Activated CD4-positive, alpha-beta T cell treated with anti-CD3 and anti-CD28 coated beads, Interleukin-2, Interleukin-4, amounts not matched to agents 100 ng/mL and 50 ng/mL, durations not matched to agents 16 hours and 8 hours (primary cell): ENCODE measurements around the gene RAB4A.
"Not testable (repeated sequence)": the region's sequence is repeated elsewhere in the genome, so short reads cannot be mapped to it uniquely, and the experiment has no call there.

Experiments
- DNase-seq: peaks from one replicate; pipeline ENCODE4 v3.0.0-alpha.2; 2020; ENCODE audit warnings: low spot score

Gene RAB4A

GRCh38 chr1:229298420-229298819 is 27.5 kb downstream of the RAB4A start:
- DNase-seq = no peak

GRCh38 chr1:229298887-229299503 is 28.1 kb downstream of the RAB4A start:
- DNase-seq = no peak

DNA sequence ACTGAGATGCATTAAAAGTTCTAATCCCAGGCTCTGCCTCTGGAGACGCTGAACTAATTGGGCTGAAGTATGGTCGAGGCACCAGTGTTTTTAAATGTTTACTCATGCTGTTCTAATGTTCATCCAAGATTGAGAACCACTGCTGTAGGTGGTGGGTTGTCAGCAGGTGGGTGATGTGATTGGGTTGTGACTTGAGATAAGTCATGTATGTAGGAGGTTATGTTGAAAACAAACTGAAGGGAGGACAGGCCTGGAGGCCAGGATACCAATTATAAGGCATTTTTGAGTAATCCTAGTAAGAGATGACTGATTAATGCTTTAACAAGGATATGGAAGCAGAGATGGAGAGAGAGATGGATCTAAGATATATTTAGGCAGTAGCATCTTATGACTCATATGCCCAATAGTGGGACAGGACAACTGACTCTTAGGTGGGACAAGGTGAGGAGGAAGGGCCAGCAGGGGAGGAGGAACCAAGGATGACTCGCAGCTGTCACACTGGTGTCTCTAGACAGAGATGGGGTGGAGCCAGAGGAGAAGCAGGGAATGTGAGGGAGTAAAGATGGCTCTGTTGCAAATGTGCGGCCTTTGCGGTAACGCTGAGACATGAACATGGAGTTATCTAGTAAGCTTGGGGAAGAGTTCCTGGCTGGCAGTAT is 29.3 kb downstream of the RAB4A start:
- no peak for DNase-seq

DNA sequence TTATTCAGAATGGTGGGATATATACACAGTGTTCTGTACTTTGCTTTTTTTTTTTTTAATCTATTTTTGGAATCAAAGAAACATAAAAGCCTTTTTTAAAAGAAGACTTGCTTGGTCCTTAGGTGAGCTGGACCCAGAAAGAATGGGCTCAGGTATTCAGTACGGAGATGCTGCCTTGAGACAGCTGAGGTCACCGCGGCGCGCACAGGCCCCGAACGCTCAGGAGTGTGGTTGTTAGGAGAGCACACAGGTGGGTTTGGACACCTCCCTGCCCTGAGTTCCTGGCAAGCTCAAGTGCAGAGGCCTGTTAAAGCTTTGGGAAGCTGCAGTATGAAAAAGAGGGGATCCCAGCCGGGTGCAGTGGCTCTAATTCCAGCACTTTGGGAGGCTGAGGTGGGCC is 31.8 kb downstream of the RAB4A start:
- DNase-seq = no peak

DNA sequence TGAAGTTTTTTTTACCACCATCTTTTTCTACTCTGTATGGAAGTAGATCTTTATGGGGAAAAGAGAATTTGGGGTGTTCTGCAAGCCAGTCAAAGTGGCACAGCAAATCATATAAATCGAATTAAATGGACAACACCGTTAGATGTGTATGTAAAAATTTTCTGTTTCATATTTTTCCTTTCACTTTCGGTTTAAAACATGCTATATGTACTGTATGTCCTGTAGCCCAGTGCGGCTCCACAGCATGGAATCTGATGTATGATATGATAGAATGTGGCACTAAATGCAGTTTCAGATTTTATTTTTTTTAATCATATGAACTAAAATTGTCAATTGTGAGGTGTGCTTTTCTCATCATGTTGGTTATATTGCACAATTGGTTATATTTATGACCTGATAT is 32.9 kb downstream of the RAB4A start:
- no peak for DNase-seq

DNA sequence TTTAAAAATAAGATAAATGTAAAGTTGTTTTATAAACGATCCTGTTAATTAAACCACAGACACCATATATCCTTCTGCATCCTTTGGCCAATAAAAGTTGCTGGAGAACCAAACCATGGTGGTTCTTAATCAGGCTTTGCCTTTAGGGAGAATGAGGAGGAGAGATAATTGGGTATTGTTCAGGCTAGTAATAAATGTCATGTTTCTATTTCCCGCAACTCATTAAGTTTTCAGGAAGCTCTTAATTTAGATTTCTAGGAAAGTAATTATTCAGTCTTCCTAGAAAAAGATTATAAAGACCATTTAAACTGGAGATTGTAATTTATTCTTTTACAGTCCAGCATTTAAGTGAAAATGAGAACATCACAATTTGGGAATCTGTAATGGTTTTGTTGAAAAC is 34.5 kb downstream of the RAB4A start:
- DNase-seq = no peak

- no peak for DNase-seq
Measured at GRCh38 chr1:229309074-229309473, 38.2 kb downstream of the RAB4A start.

- no peak for DNase-seq
Measured at GRCh38 chr1:229309684-229310083, 38.8 kb downstream of the RAB4A start.

DNA sequence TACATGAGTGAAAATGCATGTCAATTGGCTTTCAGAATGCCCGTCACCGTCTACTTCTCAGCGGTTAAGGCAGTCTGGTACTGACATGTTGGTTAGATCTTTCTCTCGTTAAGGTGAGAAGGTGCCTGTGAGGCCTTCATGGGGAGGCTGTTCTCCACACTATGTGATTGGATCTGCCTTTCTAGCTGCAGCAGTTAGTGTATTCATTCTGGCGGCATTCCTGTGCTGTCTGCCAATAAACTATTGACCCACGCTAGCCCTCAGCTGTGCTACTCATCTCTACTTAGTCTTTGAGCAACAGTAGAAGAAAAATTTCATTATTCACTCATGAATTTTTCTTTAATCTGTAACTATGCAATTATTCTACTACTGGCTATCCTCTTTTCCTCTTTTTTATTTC is 39.9 kb downstream of the RAB4A start:
- no peak for DNase-seq

GRCh38 chr1:229316166-229316565 is 45.3 kb downstream of the RAB4A start:
- DNase-seq = no peak

DNA sequence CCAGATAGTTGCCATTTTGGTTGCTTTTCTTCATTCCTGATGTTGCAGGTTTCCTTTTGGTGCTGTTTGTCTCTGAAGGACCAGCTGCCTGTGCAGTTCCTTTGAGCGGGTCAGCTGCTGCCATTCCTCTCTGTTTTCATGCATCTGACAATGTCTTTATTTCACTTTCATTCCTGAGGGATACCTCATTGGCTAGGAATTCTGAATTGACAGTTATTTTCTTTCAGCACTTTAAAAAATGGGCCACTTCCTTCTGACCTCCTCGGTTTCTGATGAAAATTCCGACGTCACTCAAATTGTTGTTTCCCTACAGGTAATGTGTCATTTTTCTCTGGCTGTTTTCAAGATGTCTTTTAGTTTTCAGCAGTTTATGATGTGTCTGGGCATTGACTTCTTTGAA is 47.1 kb downstream of the RAB4A start:
- no peak for DNase-seq

GRCh38 chr1:229319487-229319886 is 48.6 kb downstream of the RAB4A start:
- no peak for DNase-seq

DNA sequence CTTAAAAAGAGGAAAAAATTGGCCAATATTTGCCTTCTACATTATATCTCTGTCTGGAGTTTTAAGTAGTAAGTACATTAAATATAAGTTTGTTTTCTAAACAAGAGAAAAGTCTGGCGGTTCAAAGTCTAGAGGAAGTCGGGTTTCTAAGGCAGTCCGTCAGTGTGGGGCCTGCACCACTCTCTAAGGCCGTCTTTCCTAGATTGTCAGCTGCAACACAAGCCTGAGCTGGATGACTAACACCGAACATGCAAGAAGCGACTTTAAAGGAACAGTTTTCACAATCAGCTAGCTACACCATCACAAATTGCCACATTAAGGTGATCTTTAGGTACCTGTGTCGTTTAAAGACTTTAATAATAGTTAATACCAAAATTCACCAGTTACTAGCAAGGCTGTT is 52.3 kb downstream of the RAB4A start:
- DNase-seq = no peak

DNA sequence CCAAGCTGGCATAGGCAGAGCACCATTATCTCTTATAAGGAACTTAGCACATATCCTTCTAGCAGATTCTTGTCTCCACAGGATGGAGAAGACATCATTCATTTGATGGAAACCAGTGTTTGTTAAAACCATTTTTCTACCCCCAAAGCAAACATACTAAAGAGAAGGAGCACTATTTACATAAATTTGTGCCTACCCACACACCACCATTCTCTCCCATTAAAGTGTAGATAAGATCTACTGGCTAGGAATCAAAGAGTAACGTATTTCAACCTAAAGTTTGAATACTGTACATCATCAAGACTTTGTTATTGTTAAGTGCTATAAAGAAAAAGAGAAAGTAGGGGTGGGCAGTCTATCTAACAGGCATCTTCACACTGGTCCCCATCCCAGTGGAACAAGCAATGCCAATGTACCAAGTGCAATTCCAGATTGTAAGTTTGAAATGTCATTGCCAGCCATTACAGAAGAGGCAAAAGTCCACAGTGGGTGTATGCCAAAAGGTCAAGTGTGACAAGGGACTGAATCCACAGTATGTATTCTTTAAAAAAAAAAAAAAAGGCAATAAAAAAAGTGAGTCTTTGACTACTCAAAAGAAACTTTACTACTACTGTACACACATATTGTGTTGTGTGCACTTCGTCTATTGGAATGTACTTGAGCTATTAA is 53.1 kb downstream of the RAB4A start:
- no peak for DNase-seq

- no peak for DNase-seq
Measured at GRCh38 chr1:229325401-229325800, 54.5 kb downstream of the RAB4A start.

DNA sequence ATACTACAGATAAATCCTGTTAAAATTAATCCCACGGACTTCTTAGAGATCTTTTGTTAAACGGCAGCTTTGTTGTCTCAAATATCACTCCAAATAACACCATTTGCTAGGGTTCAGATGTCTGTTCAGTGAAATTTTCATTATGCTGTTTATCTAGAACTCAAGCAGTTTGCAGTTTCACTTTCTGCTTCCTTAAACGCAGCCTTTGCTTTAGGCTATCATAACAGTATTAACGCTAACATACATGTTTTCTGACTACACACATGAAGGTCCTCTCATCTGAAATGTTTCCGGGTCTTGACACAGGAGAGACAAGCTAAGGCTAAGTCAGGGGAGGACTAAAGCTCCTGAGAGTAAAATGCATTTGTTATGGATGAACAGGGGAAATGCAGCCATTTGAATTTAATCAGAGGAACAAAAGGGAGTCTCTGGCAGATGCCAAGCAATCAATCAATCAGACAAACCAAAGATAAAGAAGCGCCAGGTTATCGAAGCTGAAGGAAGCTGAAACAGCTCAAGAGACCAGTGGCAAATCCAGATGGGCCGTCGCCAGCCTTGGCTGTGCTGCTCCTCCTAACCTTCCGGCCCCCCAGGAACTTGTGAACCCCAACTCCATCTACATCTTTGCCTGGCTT is 55.1 kb downstream of the RAB4A start:
- no peak for DNase-seq

DNA sequence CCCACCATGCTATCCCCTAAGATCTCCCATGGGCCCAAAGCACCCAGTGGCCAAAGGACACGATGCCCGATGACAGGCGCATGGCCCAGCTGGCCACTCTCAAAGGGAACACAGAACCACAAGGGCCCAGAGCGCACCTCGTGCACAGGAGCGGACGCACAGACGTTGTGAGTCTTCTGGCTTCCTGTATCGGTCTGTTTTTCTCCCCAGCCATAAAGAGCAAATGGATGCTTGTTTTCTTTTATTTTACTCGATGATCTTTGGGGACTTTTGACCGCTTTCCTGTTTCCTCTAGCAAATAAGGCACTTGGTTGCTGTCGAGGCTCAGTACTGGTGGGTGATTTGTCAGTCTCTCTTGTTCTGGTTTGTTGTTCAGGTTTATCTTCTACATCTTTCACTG is 55.7 kb downstream of the RAB4A start:
- no peak for DNase-seq

GRCh38 chr1:229327765-229328164 is 56.9 kb downstream of the RAB4A start:
- not testable (repeated sequence) for DNase-seq

- DNase-seq = no peak
Measured at GRCh38 chr1:229328598-229329362, 57.9 kb downstream of the RAB4A start.

DNA sequence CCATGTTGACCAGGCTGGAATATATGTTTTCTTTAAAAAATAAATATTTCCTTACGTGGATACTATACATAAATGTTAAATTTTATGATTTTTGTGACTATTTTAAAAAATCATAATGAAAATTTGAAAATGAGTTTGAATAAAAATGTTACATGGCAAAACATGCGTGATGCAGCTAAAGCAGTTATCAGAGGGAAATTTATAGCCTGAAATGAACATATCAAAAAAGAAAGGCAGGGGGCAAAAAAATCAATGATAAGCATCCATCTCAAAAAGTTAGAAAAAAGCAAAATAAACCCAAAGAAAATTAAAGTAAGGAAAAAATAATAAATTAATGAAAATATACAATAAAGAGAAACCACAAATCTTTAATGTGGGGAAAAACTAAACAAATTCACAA is 63.4 kb downstream of the RAB4A start:
- no peak for DNase-seq

DNA sequence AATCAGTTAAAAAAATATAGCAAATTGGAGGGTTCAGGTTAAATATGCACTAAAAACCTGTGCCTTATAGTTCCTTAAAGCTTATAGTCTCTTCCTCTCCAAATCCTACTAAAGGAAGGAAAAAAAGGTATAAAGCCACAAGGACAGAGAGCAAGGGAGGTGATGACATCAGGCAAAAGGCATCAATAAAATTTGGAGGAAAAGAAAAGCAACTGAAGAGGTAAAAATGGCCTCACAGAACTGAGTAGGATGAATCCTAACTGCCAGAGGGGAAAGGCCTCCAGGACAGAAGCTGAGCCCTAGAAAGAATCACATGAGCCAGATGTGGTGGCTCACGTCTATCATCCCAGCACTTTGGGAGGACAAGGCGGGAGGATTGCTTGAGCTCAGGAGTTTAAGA is 63.8 kb downstream of the RAB4A start:
- no peak for DNase-seq

- no peak for DNase-seq
Measured at GRCh38 chr1:229336345-229336744, 65.4 kb downstream of the RAB4A start.
